H9 (cell line): Measurements from ENCODE around the gene CDH22. TPM values are rescaled to one million over a fixed set of nuclear protein-coding genes. Genes with fewer than 3 reads are reported as not detected.

Experiments used
- DNase-seq: peaks from one replicate; pipeline ENCODE4 v3.0.0-alpha.2; 2017
- H2AFZ ChIP-seq: one replicate; pipeline ENCODE4 v1.6.1; 2013; ENCODE audit warnings: mild to moderate bottlenecking, low read length, control low read depth, moderate library complexity
- H2AK5ac ChIP-seq: 2 replicates; pipeline ENCODE4 v1.6.1; 2013; ENCODE audit warnings: low read length, control low read depth, mixed read lengths; ENCODE audit not compliant: insufficient read length
- H2BK120ac ChIP-seq: one replicate; pipeline ENCODE4 v1.6.1; 2013; ENCODE audit warnings: low read depth, mild to moderate bottlenecking, low read length, control low read depth, inconsistent platforms; ENCODE audit not compliant: poor library complexity, severe bottlenecking
- H2BK12ac ChIP-seq: 2 replicates; pipeline ENCODE4 v1.6.1; 2013; ENCODE audit warnings: low read length, control low read depth, mixed read lengths, low read depth; ENCODE audit not compliant: insufficient read length
- H2BK15ac ChIP-seq: 2 replicates; pipeline ENCODE4 v1.6.1; 2013; ENCODE audit warnings: low read depth, low read length, control low read depth
- H2BK20ac ChIP-seq: one replicate; pipeline ENCODE4 v1.6.1; 2013; ENCODE audit warnings: low read depth, mild to moderate bottlenecking, low read length, control low read depth, inconsistent platforms; ENCODE audit not compliant: poor library complexity, severe bottlenecking
- H2BK5ac ChIP-seq: 2 replicates; pipeline ENCODE4 v1.6.1; 2013; ENCODE audit warnings: low read length, control low read depth, mixed read lengths; ENCODE audit not compliant: insufficient read length
- H3K14ac ChIP-seq: 2 replicates; pipeline ENCODE4 v1.6.1; 2013; ENCODE audit warnings: low read length, control low read depth; ENCODE audit not compliant: insufficient read depth
- H3K18ac ChIP-seq: 2 replicates; pipeline ENCODE4 v1.6.1; 2013; ENCODE audit warnings: low read depth, mild to moderate bottlenecking, mixed read lengths, low read length, control low read depth; ENCODE audit not compliant: insufficient read length
- H3K23ac ChIP-seq: 2 replicates; pipeline ENCODE4 v1.6.1; 2013; ENCODE audit warnings: low read length, control low read depth, mixed read lengths, low read depth; ENCODE audit not compliant: insufficient read length
- H3K23me2 ChIP-seq: 2 replicates; pipeline ENCODE4 v1.6.1; 2013; ENCODE audit warnings: low read depth, mild to moderate bottlenecking, mixed read lengths, low read length, control low read depth; ENCODE audit not compliant: insufficient read length, poor library complexity, severe bottlenecking
- H3K27ac ChIP-seq: 2 replicates; pipeline ENCODE4 v1.5.1; 2013; ENCODE audit warnings: low read length, control low read depth, mixed read lengths, low read depth; ENCODE audit not compliant: insufficient read length
- H3K27me3 ChIP-seq: 2 replicates; pipeline ENCODE4 v1.6.1; 2013; ENCODE audit warnings: low read length, control low read depth, inconsistent platforms; ENCODE audit not compliant: insufficient read depth
- H3K4ac ChIP-seq: 2 replicates; pipeline ENCODE4 v1.6.1; 2013; ENCODE audit warnings: low read depth, mild to moderate bottlenecking, control low read depth, inconsistent platforms, low read length, moderate library complexity
- H3K4me1 ChIP-seq: 2 replicates; pipeline ENCODE4 v1.6.1; 2013; ENCODE audit warnings: low read length, control low read depth, inconsistent platforms; ENCODE audit not compliant: insufficient read depth
- H3K4me2 ChIP-seq: 2 replicates; pipeline ENCODE4 v1.6.1; 2013; ENCODE audit warnings: low read length, control low read depth, mixed read lengths; ENCODE audit not compliant: insufficient read length, insufficient read depth
- H3K56ac ChIP-seq: 2 replicates; pipeline ENCODE4 v1.6.1; 2013; ENCODE audit warnings: low read depth, mild to moderate bottlenecking, mixed read lengths, low read length, control low read depth; ENCODE audit not compliant: insufficient read length
- H3K79me1 ChIP-seq: 2 replicates; pipeline ENCODE4 v1.6.1; 2013; ENCODE audit warnings: low read depth, mild to moderate bottlenecking, moderate library complexity, low read length, control low read depth, inconsistent platforms; ENCODE audit not compliant: insufficient read depth, poor library complexity, severe bottlenecking
- H3K79me2 ChIP-seq: 2 replicates; pipeline ENCODE4 v1.6.1; 2013; ENCODE audit warnings: low read length, control low read depth, inconsistent platforms; ENCODE audit not compliant: insufficient read depth
- H3K9ac ChIP-seq: 2 replicates; pipeline ENCODE4 v1.6.1; 2013; ENCODE audit warnings: low read length, control low read depth, mixed read lengths; ENCODE audit not compliant: insufficient read length; ENCODE audit errors: extremely low read depth
- H3K9me3 ChIP-seq: one replicate; pipeline ENCODE4 v1.6.1; 2013; ENCODE audit warnings: low read depth, low read length, inconsistent platforms; ENCODE audit not compliant: control insufficient read depth
- H3T11ph ChIP-seq: one replicate; pipeline ENCODE4 v1.6.1; 2013; ENCODE audit warnings: mild to moderate bottlenecking, low read length, control low read depth, inconsistent platforms
- H4K20me1 ChIP-seq: one replicate; pipeline ENCODE4 v1.6.1; 2013; ENCODE audit not compliant: control insufficient read depth, insufficient read length, insufficient read depth
- H4K5ac ChIP-seq: 2 replicates; pipeline ENCODE4 v1.6.1; 2013; ENCODE audit warnings: low read depth, mild to moderate bottlenecking, mixed read lengths, low read length, control low read depth; ENCODE audit not compliant: insufficient read length
- H4K8ac ChIP-seq: replicated peaks from 2 replicates; pipeline ENCODE4 v1.6.1; 2013; ENCODE audit warnings: low read length, control low read depth, mixed read lengths, low read depth; ENCODE audit not compliant: insufficient read length
- H4K91ac ChIP-seq: 2 replicates; pipeline ENCODE4 v1.6.1; 2013; ENCODE audit warnings: low read depth, mild to moderate bottlenecking, moderate library complexity, mixed read lengths, low read length, control low read depth; ENCODE audit not compliant: insufficient read length
- H3K27ac Mint-ChIP-seq, 3 experiments: 2 replicates in 2 of 3; 3 replicates in 1 of 3; pipeline ENCODE4 v1.8.0; 2020 to 2021; ENCODE audit warnings: mixed read lengths in 3 of 3, mild to moderate bottlenecking in 1 of 3, moderate library complexity in 1 of 3
- H3K27me3 Mint-ChIP-seq: 2 replicates; pipeline ENCODE4 v1.8.0; 2021; ENCODE audit warnings: low read depth, mild to moderate bottlenecking, moderate library complexity, mixed read lengths
- H3K36me3 Mint-ChIP-seq, 3 experiments: 2 replicates in 2 of 3; 3 replicates in 1 of 3; pipeline ENCODE4 v1.8.0; 2020 to 2021; ENCODE audit warnings: low read depth in 3 of 3, mixed read lengths in 3 of 3; ENCODE audit not compliant: insufficient read depth in 1 of 3
- H3K4me1 Mint-ChIP-seq, 2 experiments: 2 replicates each; pipeline ENCODE4 v1.8.0; 2020; ENCODE audit warnings: mixed read lengths in 2 of 2
- H3K4me3 Mint-ChIP-seq, 2 experiments: 2 replicates in 1 of 2; 3 replicates in 1 of 2; pipeline ENCODE4 v1.8.0; 2020 to 2021; ENCODE audit warnings: mild to moderate bottlenecking in 2 of 2, mixed read lengths in 2 of 2, moderate library complexity in 1 of 2
- H3K9me3 Mint-ChIP-seq, 2 experiments: 2 replicates in 1 of 2; 3 replicates in 1 of 2; pipeline ENCODE4 v1.8.0; 2020; ENCODE audit warnings: mild to moderate bottlenecking in 2 of 2, mixed read lengths in 2 of 2, moderate library complexity in 1 of 2
- WGBS: extraction: QIAGEN DNeasy Blood & Tissue Kit; methylation state at CpG from one replicate; pipeline ENCODE4 v1.1.7; 2013; ENCODE audit warnings: missing lambda C conversion rate, low lambda C conversion rate, mixed read lengths; ENCODE audit not compliant: insufficient read length; ENCODE audit errors: extremely low coverage; 5-methylcytosine and 5-hydroxymethylcytosine counted together
- total RNA-seq: library from RNA; stranded (reverse); gene quantifications from 2 replicates; pipeline ENCODE4 v1.2.1, GENCODE V29; 2021
- TF ChIP-seq, protein P1 (sequence below): fragments of 200-600 bp; sonication (generic); conservative IDR thresholded peaks from 3 replicates; pipeline ENCODE4 v1.8.0; 2021; ENCODE audit warnings: antibody characterized with exemption, mild to moderate bottlenecking

The CDH22 gene
- total RNA-seq, 1 experiment from 2014 or later = not detected

DNA sequence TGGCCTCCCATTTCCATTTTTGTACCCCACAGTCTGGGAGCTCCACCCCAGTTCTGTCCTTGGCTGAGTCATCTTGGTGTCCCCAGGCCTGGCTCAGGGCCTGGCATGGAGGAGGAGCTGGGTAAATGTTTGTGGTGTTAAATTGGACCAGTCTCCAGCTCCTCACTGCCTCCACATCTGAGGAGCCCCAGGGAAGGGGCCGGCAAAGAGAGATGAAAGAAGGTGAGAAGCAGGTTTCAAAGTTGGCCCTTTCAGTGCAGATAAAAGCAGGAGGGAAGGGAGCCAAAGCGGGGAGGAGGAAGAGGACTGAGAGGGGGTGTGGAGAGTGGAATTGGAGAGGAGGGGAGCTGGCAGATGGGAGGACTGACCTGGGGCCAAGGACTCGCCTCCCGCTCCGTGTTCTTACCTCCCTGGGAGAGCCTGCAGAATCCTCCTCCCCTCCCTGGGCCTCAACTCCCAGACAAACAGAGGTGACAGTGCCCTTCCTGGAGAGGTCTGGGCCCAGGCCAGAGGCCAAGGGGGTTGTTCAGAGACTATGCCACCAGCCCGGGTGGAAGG, 101.2 kb downstream of the CDH22 start:
- H3K14ac ChIP-seq = no peak overlapping the region
- Mint-ChIP-seq H3K36me3 (no peaks in the 10 kb centered on the region), H3K27me3 (peaks cover 13% of the 10 kb centered on the region), H3K4me1 (peaks cover 17 to 53% of the 10 kb centered on the region in 2 experiments), H3K4me3 (no peak overlapping the region), H3K27ac (no peak overlapping the region; a peak in 1 of 7 replicates), H3K9me3 (no peaks in the 10 kb centered on the region; a peak in 1 of 5 replicates)
- no peak overlapping the region for H2AK5ac ChIP-seq
- no CpG with 5 or more reads among the region's 6 CpGs for WGBS
- no peak overlapping the region for H2BK5ac ChIP-seq
- H3K9me3 ChIP-seq = no peaks in the 10 kb centered on the region
- TF ChIP-seq, protein P1, sequence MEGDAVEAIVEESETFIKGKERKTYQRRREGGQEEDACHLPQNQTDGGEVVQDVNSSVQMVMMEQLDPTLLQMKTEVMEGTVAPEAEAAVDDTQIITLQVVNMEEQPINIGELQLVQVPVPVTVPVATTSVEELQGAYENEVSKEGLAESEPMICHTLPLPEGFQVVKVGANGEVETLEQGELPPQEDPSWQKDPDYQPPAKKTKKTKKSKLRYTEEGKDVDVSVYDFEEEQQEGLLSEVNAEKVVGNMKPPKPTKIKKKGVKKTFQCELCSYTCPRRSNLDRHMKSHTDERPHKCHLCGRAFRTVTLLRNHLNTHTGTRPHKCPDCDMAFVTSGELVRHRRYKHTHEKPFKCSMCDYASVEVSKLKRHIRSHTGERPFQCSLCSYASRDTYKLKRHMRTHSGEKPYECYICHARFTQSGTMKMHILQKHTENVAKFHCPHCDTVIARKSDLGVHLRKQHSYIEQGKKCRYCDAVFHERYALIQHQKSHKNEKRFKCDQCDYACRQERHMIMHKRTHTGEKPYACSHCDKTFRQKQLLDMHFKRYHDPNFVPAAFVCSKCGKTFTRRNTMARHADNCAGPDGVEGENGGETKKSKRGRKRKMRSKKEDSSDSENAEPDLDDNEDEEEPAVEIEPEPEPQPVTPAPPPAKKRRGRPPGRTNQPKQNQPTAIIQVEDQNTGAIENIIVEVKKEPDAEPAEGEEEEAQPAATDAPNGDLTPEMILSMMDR = no peak
- no peak overlapping the region for H4K91ac ChIP-seq
- no peak overlapping the region for H3K9ac ChIP-seq
- no peak overlapping the region for H3K27ac ChIP-seq
- no peaks in the 10 kb centered on the region for H3K27me3 ChIP-seq
- no peak overlapping the region for H3K4ac ChIP-seq
- no peak overlapping the region for H2BK120ac ChIP-seq
- H3K4me2 ChIP-seq = no peak overlapping the region
- no peak overlapping the region for H4K8ac ChIP-seq
- H2BK20ac ChIP-seq = no peak overlapping the region
- no peak overlapping the region for H2BK12ac ChIP-seq
- H3K79me1 ChIP-seq = no peaks in the 10 kb centered on the region
- DNase-seq = no peak
- H2BK15ac ChIP-seq = no peak overlapping the region
- no peak overlapping the region for H3K23ac ChIP-seq
- no peak overlapping the region for H4K5ac ChIP-seq
- H3K79me2 ChIP-seq = no peaks in the 10 kb centered on the region
- no peak overlapping the region for H3K18ac ChIP-seq
- H3K56ac ChIP-seq = no peak overlapping the region
- H2AFZ ChIP-seq = no peak overlapping the region
- H4K20me1 ChIP-seq = no peaks in the 10 kb centered on the region
- no peak overlapping the region for H3T11ph ChIP-seq
- H3K4me1 ChIP-seq = peaks cover 6% of the 10 kb centered on the region; the same call in 1 of the 2 replicates
- H3K23me2 ChIP-seq = no peaks in the 10 kb centered on the region
